NCI-H2107 treated with DMSO at 0.1 percent for 48 hours (cell line): ENCODE results near the gene NECAB2.

Source experiments
- DNase-seq: peaks from one replicate; lab custom pipeline; 2025; ENCODE audit not compliant: unreplicated experiment; lab: John Stamatoyannopoulos, UW

NECAB2 gene

DNA sequence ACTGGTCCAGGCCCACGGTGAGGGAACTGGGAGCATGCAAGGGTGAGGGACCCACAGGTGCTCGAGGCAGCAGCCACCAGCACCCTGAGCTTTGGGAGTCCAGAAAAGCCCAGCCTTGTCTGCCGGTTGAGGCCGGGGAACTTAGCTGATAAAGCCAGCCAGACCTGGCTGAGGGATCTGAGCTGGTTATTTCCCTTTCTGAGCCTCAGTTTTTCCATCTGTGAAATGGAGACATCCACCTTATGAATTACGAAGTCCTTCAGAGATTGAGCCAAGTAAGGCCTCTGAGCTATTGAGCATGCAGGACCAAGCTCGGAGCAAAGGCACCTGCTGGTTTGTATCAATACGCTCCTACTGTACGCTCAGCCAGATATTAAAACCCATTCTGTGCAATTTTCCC is 13.8 kb downstream of the NECAB2 start:
- no peak for DNase-seq

DNA sequence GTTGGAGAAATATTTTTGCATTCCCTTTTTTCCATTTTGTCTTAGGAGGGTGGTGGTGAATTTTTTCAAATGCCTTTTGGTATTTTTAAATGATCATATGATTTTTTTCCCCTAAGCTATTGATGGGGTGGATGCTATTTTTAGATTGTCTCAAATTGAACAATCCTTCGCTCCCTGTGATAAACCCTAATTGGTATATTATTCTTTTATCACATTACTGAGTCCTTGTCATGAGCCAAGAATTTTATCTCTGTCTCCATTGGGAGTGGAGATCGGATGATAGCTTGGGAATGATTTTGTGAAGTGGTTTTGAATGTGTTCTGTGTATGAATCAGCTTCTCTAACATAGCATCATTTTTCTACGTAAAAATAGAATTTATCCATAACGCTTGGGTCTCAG is 15.4 kb downstream of the NECAB2 start:
- no peak for DNase-seq

DNA sequence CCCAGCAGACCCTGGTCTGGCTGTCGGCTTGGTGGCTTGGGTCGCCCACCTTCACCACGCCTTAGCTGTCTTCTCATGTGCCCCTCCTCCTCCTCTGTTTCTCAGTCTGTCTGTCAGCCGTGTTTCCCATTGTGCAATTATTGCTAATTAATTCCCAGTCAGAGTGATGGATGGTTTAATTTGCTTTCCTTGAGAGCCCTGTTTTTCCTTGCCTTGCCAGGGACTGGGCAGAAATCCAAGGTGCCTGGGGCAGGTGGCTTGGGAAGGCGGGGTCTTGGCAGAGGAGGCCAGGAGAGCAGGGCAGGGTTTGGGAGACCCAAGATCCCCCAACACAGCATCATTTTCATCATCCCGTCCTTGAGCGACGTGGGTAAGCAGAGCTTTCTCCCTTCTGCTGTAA is 21.3 kb downstream of the NECAB2 start:
- peak; percentile 15 for DNase-seq

GRCh38 chr16:83990492-83990891 is 22.4 kb downstream of the NECAB2 start:
- DNase-seq = no peak

DNA sequence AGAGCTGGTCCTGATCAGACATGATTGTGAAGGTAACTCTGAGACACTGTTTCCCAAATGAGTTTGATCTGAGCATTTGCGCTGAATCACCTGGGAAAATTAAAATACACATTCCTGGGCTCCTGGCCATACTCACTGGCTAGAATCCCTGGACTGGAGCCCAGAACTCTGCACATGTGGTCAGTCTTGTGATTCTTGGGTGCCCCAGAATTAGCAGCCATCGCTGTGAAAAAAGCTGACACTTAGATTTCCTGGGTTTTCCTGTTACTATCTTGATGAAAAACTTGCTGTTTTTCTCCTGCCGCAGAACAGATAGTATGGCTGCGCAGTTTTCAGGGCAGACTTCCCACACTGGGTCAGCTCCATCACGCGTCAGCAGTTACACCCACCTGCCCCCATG is 24.6 kb downstream of the NECAB2 start:
- DNase-seq = no peak

DNA sequence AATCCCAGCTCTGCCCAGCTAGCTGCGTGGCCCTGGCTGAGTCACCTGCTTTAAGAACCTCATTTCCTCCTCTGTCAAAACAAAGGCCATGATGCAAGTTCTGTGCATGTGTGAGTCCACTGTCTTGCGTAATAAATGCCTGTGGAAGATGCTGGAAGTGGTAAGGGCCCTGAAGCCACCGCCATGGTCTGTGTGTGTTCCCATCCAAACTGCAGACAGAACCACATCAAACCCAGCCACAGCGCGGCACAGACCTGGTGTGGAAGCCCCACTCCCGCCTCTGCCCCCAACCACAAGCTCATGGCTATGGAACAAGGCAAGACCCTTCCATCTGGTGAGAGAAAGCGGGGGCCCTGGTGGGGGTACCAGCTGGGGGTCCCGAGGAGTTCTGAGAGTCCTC is 26.0 kb downstream of the NECAB2 start:
- no peak for DNase-seq

- DNase-seq = no peak
Measured at GRCh38 chr16:83994703-83995102, 26.7 kb downstream of the NECAB2 start.

DNA sequence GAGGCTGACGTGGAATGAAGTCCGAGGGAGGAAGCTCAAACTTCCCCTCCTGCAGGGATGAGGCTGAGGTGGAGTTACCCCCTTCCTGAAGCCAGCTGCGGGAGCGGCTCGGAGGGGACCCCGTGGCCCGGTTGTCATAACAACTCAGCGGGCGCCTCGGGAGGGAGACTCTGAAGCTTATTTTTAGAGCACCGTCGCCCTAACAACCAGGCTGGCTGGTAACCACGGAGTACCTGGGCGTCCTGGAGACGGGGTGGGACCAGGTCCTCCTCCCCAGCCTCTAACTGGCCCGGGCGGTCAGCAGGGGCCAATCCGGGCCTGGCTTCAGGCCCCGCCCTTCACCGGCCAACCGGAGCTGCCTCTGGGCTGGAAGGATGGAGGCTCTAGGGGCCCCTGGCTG is 27.7 kb downstream of the NECAB2 start:
- DNase-seq = peak; percentile 42

GRCh38 chr16:83996481-83997252 is 28.6 kb downstream of the NECAB2 start:
- DNase-seq = no peak

GRCh38 chr16:83998091-83998490 is 30.0 kb downstream of the NECAB2 start:
- DNase-seq = no peak

- DNase-seq = no peak
Measured at GRCh38 chr16:84000989-84001642, 33.1 kb downstream of the NECAB2 start.

DNA sequence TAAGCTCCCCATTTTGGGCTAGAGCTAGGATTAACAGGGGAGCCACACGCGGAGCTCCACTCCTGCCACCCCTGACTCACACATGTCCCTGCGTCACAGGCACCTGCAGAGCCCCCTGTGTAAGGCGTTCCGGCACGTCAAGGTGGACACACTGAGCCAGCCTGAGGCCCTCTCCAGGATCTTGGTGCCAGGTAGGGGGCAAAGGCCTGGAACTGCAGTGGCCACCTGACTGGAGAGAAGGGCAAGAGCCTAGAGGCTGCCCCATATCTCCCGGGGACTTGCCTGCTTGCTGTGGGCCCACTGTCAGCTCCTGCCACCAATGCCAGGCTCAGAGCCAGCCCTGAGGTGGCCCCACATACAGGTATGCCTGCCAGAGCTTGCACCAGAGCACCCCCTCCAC is 33.7 kb downstream of the NECAB2 start:
- DNase-seq = no peak

GRCh38 chr16:84003038-84003437 is 35.0 kb downstream of the NECAB2 start:
- DNase-seq = no peak

GRCh38 chr16:84004442-84004841 is 36.4 kb downstream of the NECAB2 start:
- no peak for DNase-seq

- DNase-seq = no peak
Measured at GRCh38 chr16:84005391-84005790, 37.3 kb downstream of the NECAB2 start.

- DNase-seq = no peak
Measured at GRCh38 chr16:84007520-84007919, 39.5 kb downstream of the NECAB2 start.

DNA sequence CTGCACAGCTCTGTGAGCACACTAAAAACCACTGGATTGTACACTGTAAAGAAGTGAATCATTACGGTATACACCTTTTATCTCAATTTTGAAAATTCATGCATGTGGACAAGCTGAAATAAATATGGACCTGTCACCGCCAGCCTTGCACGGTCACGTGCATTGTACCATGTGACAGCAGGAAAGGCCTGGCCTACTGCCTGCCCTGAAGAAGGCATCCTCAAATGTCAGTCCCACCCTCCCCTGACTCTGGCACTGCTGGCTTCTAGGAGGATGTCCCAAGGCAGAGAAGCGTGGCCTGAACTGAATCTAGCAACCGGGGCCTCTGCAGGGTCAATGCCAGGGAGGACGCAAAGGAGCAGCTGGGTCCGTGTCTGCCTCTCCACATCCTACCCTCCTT is 39.9 kb downstream of the NECAB2 start:
- no peak for DNase-seq

DNA sequence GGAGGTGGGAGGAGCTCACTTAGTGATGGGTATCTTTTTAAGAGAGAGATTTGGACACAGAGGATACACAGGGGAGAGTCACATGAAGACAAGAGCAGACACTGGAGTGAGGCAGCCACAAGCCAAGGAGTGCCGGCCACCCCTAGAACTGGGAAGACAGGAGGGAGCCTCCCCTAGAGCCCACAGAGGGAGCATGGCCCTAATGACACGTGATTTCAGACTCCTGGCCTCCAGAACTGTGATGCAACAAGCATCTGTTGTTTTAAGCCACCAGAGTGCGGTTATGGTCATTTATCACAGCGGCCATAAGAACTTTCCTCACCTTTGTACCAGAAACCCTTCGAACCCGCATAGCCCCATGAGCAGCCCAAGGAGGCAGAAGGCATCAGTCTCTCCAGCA is 41.2 kb downstream of the NECAB2 start:
- DNase-seq = no peak

GRCh38 chr16:84013787-84014569 is 45.9 kb downstream of the NECAB2 start:
- DNase-seq = peak; percentile 64

DNA sequence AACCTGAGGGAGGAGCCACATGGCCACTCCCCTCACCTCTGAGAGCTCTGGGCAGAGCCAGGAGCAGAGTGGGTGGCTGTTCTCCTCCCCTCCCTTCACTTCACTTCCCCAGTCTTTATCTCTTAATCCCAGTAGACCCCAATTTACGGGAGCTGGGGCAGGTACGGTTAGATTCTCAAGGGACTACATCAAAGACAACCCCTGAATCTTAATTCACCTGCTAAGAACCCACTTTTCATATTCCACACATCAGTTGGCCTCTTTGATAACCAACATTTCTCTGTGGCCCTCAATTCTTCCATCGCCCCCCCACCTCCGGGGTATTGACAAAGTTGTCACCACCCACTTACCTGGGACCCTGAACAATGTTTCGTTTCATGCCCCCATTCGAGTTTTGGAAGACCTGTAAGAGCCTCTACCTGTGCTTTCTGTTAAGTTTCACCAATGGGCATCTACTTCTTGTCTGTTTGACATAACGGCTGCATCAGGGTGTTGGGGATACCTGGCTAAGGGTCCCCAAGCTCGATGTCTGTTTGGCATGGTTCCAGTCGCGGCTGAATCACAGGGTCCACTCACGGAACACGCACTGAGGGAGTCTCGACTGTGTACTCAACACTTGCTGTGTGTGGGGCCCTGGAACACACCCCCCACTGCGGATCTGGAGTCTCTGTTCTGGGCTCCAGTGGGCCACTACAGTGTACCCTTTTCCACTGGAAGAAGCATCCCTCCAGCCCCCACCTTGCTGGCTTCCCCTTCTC is 46.7 kb downstream of the NECAB2 start:
- no peak for DNase-seq

GRCh38 chr16:84015399-84015798 is 47.4 kb downstream of the NECAB2 start:
- DNase-seq = no peak
